ENCODE results near the gene SFMBT2. TPM values are rescaled to one million over a fixed set of nuclear protein-coding genes. Genes with fewer than 3 reads are reported as not detected.

Gene SFMBT2
- total and polyA plus RNA-seq, 2 of the 13 experiments (the other 11 are each of a cell fraction or from before 2014, with no cell fraction given), result 0.01 to 0.02 TPM

- TF ChIP-seq THRA (CRISPR knock-in tag; IDR thresholded peaks at IDR 0.05; ENCODE audit: borderline replicate concordance), result no peak
- TF ChIP-seq PHF5A (CRISPR knock-in tag; IDR thresholded peaks at IDR 0.05; ENCODE audit: low read depth, unreplicated experiment), result no peak
- no peak for TF ChIP-seq SKI (IDR thresholded peaks at IDR 0.05; ENCODE audit: partially characterized antibody)
- TF ChIP-seq ZNF672 (CRISPR knock-in tag; IDR thresholded peaks at IDR 0.05), result no peak
- no peak for TF ChIP-seq ZKSCAN8 (CRISPR knock-in tag; IDR thresholded peaks at IDR 0.05; ENCODE audit: borderline replicate concordance)
- no peak for TF ChIP-seq SP4 (CRISPR knock-in tag; IDR thresholded peaks at IDR 0.05)
- TF ChIP-seq ZNF121 (CRISPR knock-in tag; IDR thresholded peaks at IDR 0.05), result no peak
Measured at GRCh38 chr10:7151538-7151937, 259.3 kb downstream of the SFMBT2 start (continued).

- ATAC-seq, result no peak
- Histone ChIP-seq H3K9ac (ENCODE audit: insufficient read depth, low read depth, low read length) (no peak overlapping the region), H3K27ac (ENCODE audit: extremely low read length, insufficient read depth, low read length) (no peak overlapping the region), H3K4me2 (ENCODE audit: low read depth, low read length) (no peak overlapping the region), H3K36me3 (replicated peaks in 1 of 2; ENCODE audit: control insufficient read depth in 1 of 2, insufficient read depth in 2 of 2, low read length in 2 of 2) (no peaks in the 10 kb centered on the region), H3K4me3 (replicated peaks in 1 of 3; ENCODE audit: insufficient read depth in 1 of 3, low read depth in 2 of 3, low read length in 3 of 3) (no peak overlapping the region), H2AFZ (ENCODE audit: low read length) (no peak overlapping the region), H4K20me1 (ENCODE audit: insufficient read depth, low read length) (no peaks in the 10 kb centered on the region), H3K4me1 (ENCODE audit: insufficient read depth, low read length) (no peaks in the 10 kb centered on the region), H3K27me3 (ENCODE audit: control insufficient read depth in 1 of 2, insufficient read depth in 2 of 2, low read length in 2 of 2) (no peaks in the 10 kb centered on the region), H3K79me2 (ENCODE audit: insufficient read depth, low read length) (no peaks in the 10 kb centered on the region), H3K9me3 (ENCODE audit: low read length) (no peaks in the 10 kb centered on the region)
- no peak for FAIRE-seq
- WGBS (ENCODE audit: low lambda C conversion rate), result 7% methylated on average over 3 of the region's 4 CpGs
- POLR2A ChIA-PET, result no interaction called here
- in situ Hi-C loops (cut with HindIII; ENCODE audit: extremely low pct_ligation_motif_present, low pct_unique_long_range_greater_than_20kb) (no loop called here), intact Hi-C loops (cut with micrococcal nuclease; ENCODE audit: unreplicated experiment) (no loop called here)
- BruUV-seq (replicated peaks), result no TSS peak
- DNase-seq (ENCODE audit: low spot score), result no peak
- CTCF ChIA-PET (ENCODE audit: low intra/inter-chr PET ratio, low total read pairs), result no interaction called here
- TF ChIP-seq JUNB (CRISPR knock-in tag; IDR thresholded peaks at IDR 0.05; ENCODE audit: borderline replicate concordance) (no peak), FUBP1 (CRISPR knock-in tag; IDR thresholded peaks at IDR 0.05; ENCODE audit: borderline replicate concordance) (no peak), IRF2 (CRISPR knock-in tag; IDR thresholded peaks at IDR 0.05) (no peak), ZNF580 (CRISPR knock-in tag; IDR thresholded peaks at IDR 0.05; ENCODE audit: borderline replicate concordance, low read depth) (no peak), SSRP1 (CRISPR knock-in tag; IDR thresholded peaks at IDR 0.05) (no peak), NFYB (CRISPR knock-in tag; IDR thresholded peaks at IDR 0.05) (no peak), ZNF768 (CRISPR knock-in tag; IDR thresholded peaks at IDR 0.05) (no peak), NR2F1 (CRISPR knock-in tag; IDR thresholded peaks at IDR 0.05) (no peak), IRX3 (CRISPR knock-in tag; IDR thresholded peaks at IDR 0.05; ENCODE audit: borderline replicate concordance, low read depth) (no peak), HMGXB4 (CRISPR knock-in tag; IDR thresholded peaks at IDR 0.05; ENCODE audit: borderline replicate concordance in 1 of 2, low read depth in 1 of 2) (no peak), FLYWCH1 (CRISPR knock-in tag; IDR thresholded peaks at IDR 0.05) (no peak)
Measured at GRCh38 chr10:7150349-7150748, 260.5 kb downstream of the SFMBT2 start.

Measured in HepG2 (cell line).